ENCODE measurements around the gene KRT80.

DNA sequence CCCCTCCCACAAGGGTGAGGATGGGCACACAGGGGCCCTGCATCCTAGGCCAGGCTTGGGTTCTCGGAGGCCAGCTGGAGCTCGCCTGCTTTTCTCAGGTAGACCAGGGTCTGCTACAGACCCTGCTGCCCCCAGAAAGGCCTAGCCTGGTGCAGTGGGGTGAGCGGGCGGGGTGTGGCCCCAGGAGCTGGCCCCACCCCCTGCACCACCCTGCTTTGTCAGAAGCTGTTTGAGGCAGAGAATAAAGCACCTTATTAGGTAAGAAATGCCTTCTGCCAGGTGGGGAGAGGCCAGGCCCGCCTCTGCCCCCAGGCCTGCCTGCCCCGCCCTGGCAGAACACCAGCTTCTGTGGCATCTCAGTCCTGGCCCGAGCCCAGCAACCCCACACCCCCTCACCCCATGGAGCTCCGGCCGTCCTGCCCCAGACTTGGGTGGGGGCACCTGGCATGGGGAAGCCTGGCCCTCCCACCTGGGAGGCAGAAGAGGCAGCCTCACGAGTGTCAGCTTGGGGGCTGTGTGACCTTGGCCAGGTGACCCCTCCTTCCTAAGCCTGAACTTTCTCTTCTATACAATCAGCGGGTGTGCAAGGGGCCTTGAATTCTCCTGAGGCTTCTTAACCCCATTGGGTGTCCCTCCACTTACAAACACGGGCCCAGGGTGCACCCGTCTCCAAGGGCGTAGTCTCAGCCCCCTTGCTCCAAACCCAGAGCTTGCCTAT, 43.2 kb downstream of the KRT80 start:
- TF ChIP-seq CTCF (IDR thresholded peaks at IDR 0.05) (no peak), ZFX (IDR thresholded peaks at IDR 0.05; ENCODE audit: borderline replicate concordance) (no peak)

All from 22Rv1 (cell line).